ENCODE data around the gene DENND4A.
A peak's percentile ranks its signal among the peaks of the same experiment; 100 is the strongest.

The DENND4A gene

GRCh38 chr15:65730549-65731172, 61.4 kb downstream of the DENND4A start:
- ChIA-PET POLR2A (no interaction called here), CTCF (no interaction called here)
- H3K36me3 ChIP-seq (ENCODE audit: control insufficient read depth in 2 of 2, insufficient read depth in 1 of 2, low read length in 2 of 2) = peaks cover 4 to 12% of the 10 kb centered on the region in 2 experiments
- no peak overlapping the region for H3K27ac ChIP-seq (ENCODE audit: extremely low read depth, low read depth, low read length)
- no peaks in the 10 kb centered on the region for H3K9me3 ChIP-seq (ENCODE audit: control insufficient read depth, insufficient read depth, low read depth, low read length)
- H3K4me1 ChIP-seq (ENCODE audit: control insufficient read depth, insufficient read depth, low read length) = peaks cover 15% of the 10 kb centered on the region
- no peak overlapping the region for H3K4me3 ChIP-seq (ENCODE audit: low read depth, low read length)
- TF ChIP-seq BCL6B (tag by site-specific recombination; IDR thresholded peaks at IDR 0.05) (peak; percentile 68), ZNF530 (tag by site-specific recombination; IDR thresholded peaks at IDR 0.05; ENCODE audit: low read depth) (no peak), SP7 (tag by site-specific recombination; IDR thresholded peaks at IDR 0.05) (peak; percentile 24; the same call in 1 of the 2 replicates), ZNF248 (tag by site-specific recombination; IDR thresholded peaks at IDR 0.05) (0 out of 2 replicates have a peak, but pooled peaks have one; percentile 8), ZNF518A (tag by site-specific recombination; conservative IDR thresholded peaks at IDR 0.05; ENCODE audit: low read depth) (peak; percentile 37; the same call in 1 of the 2 replicates), ZNF175 (tag by site-specific recombination; IDR thresholded peaks at IDR 0.05) (no peak), ZNF488 (tag by site-specific recombination; IDR thresholded peaks at IDR 0.05) (no peak), ZFP3 (tag by site-specific recombination; IDR thresholded peaks at IDR 0.05; ENCODE audit: low read depth) (no peak), ZNF366 (tag by site-specific recombination; conservative IDR thresholded peaks at IDR 0.05) (peak; percentile 42; the same call in 1 of the 2 replicates), PRDM4 (tag by site-specific recombination; IDR thresholded peaks at IDR 0.05) (0 out of 2 replicates have a peak, but pooled peaks have one; percentile 49), PRDM10 (tag by site-specific recombination; IDR thresholded peaks at IDR 0.05) (peak; percentile 20; the same call in 1 of the 2 replicates), ZNF324 (tag by site-specific recombination; IDR thresholded peaks at IDR 0.05) (peak; percentile 17; the same call in 1 of the 2 replicates), ZNF174 (tag by site-specific recombination; IDR thresholded peaks at IDR 0.05) (peak; percentile 80; the same call in 1 of the 2 replicates), ZNF24 (tag by site-specific recombination; IDR thresholded peaks at IDR 0.05) (peak; percentile 46), ZNF843 (tag by site-specific recombination; IDR thresholded peaks at IDR 0.05) (peak; percentile 72; the same call in 1 of the 2 replicates), KLF16 (tag by site-specific recombination; IDR thresholded peaks at IDR 0.05) (peak; percentile 36; the same call in 1 of the 2 replicates), ZNF626 (tag by site-specific recombination; IDR thresholded peaks at IDR 0.05) (no peak), ZBTB21 (tag by site-specific recombination; IDR thresholded peaks at IDR 0.05) (0 out of 2 replicates have a peak, but pooled peaks have one; percentile 16), PRDM6 (tag by site-specific recombination; IDR thresholded peaks at IDR 0.05) (peak; percentile 92)

All from HEK293 (cell line).